HG03565 (cell line): Measurements from ENCODE around the gene SLC12A3.
A peak's percentile ranks its signal among the peaks of the same experiment; 100 is the strongest.

Source experiments
- ATAC-seq: cut with Tn5 transposase; IDR thresholded peaks from one replicate; pipeline ENCODE4 v1.9.1; 2021; ENCODE audit warnings: mild to moderate bottlenecking, moderate library complexity; ENCODE audit not compliant: unreplicated experiment

The SLC12A3 gene

GRCh38 chr16:56847173-56847910, 17.7 kb upstream of the SLC12A3 start:
- ATAC-seq: no peak

- ATAC-seq: no peak
These were observed 16.7 kb upstream of the SLC12A3 start for GRCh38 chr16:56848029-56848936.

- no peak for ATAC-seq
These were observed 15.9 kb upstream of the SLC12A3 start for GRCh38 chr16:56848955-56849689.

- ATAC-seq: no peak
These were observed 15.0 kb upstream of the SLC12A3 start for GRCh38 chr16:56849690-56850680.

- ATAC-seq: no peak
These were observed 13.2 kb upstream of the SLC12A3 start for GRCh38 chr16:56851671-56852400.

GRCh38 chr16:56852401-56852730, 12.6 kb upstream of the SLC12A3 start:
- no peak for ATAC-seq

- ATAC-seq: no peak
These were observed 12.0 kb upstream of the SLC12A3 start for GRCh38 chr16:56852968-56853367.

GRCh38 chr16:56855201-56855600, 9.8 kb upstream of the SLC12A3 start:
- ATAC-seq: no peak

GRCh38 chr16:56855946-56856345, 9.1 kb upstream of the SLC12A3 start:
- ATAC-seq: no peak

- ATAC-seq: no peak
These were observed 8.0 kb upstream of the SLC12A3 start for GRCh38 chr16:56856876-56857447.

- ATAC-seq: no peak
These were observed 6.6 kb upstream of the SLC12A3 start for GRCh38 chr16:56858374-56858773.

GRCh38 chr16:56859636-56860035, 5.4 kb upstream of the SLC12A3 start:
- no peak for ATAC-seq

- peak; percentile 86 for ATAC-seq
These were observed 4.6 kb upstream of the SLC12A3 start for GRCh38 chr16:56860226-56861020.

GRCh38 chr16:56861092-56861610, 3.9 kb upstream of the SLC12A3 start:
- ATAC-seq: no peak

GRCh38 chr16:56861756-56862155, 3.3 kb upstream of the SLC12A3 start:
- ATAC-seq: no peak

GRCh38 chr16:56862776-56863175, 2.2 kb upstream of the SLC12A3 start:
- no peak for ATAC-seq

GRCh38 chr16:56865394-56866062, 521 bp downstream of the SLC12A3 start:
- no peak for ATAC-seq
